ENCODE measurements around the gene CDH18.

- TF ChIP-seq CTCF (IDR thresholded peaks at IDR 0.05) (no peak), POLR2AphosphoS5 (IDR thresholded peaks at IDR 0.05) (no peak)
Observed at GRCh38 chr5:19546521-19546920, 441.5 kb downstream of the CDH18 start.
